GM12878 (cell line): ENCODE measurements around the gene TSGA10.

ENCODE experiments used
- POLR2A ChIP-seq: IDR thresholded peaks from 2 replicates; pipeline ENCODE4 v1.6.1; 2011; ENCODE audit warnings: low read depth, mild to moderate bottlenecking, low read length
- SMAD1 ChIP-seq: fragments of 450-650 bp; IDR thresholded peaks from 2 replicates; pipeline ENCODE4 v1.6.1; 2018; ENCODE audit warnings: mild to moderate bottlenecking, low read depth; ENCODE audit not compliant: partially characterized antibody
- TF ChIP-seq, protein P1 (sequence below), 3 experiments: IDR thresholded peaks in 2 of 3; conservative IDR thresholded peaks in 1 of 3; 2 replicates each; pipeline ENCODE4 v1.5.1; 2011; ENCODE audit warnings: low read depth in 3 of 3, low read length in 3 of 3, mild to moderate bottlenecking in 3 of 3, control low read depth in 2 of 3, moderate library complexity in 2 of 3, inconsistent platforms in 1 of 3, mixed read lengths in 1 of 3; ENCODE audit not compliant: control insufficient read depth in 2 of 3, insufficient read depth in 1 of 3; ENCODE audit errors: extremely low read depth in 1 of 3
- TF ChIP-seq, protein P2 (sequence below): fragments of 450-650 bp; IDR thresholded peaks from 2 replicates; pipeline ENCODE4 v1.6.1; 2017; ENCODE audit warnings: mild to moderate bottlenecking, moderate library complexity

GRCh38 chr2:99152199-99152895 is 2.4 kb downstream of the TSGA10 start:
- TF ChIP-seq, protein P1, sequence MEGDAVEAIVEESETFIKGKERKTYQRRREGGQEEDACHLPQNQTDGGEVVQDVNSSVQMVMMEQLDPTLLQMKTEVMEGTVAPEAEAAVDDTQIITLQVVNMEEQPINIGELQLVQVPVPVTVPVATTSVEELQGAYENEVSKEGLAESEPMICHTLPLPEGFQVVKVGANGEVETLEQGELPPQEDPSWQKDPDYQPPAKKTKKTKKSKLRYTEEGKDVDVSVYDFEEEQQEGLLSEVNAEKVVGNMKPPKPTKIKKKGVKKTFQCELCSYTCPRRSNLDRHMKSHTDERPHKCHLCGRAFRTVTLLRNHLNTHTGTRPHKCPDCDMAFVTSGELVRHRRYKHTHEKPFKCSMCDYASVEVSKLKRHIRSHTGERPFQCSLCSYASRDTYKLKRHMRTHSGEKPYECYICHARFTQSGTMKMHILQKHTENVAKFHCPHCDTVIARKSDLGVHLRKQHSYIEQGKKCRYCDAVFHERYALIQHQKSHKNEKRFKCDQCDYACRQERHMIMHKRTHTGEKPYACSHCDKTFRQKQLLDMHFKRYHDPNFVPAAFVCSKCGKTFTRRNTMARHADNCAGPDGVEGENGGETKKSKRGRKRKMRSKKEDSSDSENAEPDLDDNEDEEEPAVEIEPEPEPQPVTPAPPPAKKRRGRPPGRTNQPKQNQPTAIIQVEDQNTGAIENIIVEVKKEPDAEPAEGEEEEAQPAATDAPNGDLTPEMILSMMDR (IDR thresholded peaks at IDR 0.05 in 2 of 3, conservative IDR thresholded peaks at IDR 0.05 in 1 of 3; ENCODE audit: control insufficient read depth in 2 of 3, extremely low read depth in 1 of 3, insufficient read depth in 1 of 3, low read depth in 3 of 3, low read length in 3 of 3): no peak
- TF ChIP-seq POLR2A (no peak), SMAD1 (no peak)
- TF ChIP-seq, protein P2, sequence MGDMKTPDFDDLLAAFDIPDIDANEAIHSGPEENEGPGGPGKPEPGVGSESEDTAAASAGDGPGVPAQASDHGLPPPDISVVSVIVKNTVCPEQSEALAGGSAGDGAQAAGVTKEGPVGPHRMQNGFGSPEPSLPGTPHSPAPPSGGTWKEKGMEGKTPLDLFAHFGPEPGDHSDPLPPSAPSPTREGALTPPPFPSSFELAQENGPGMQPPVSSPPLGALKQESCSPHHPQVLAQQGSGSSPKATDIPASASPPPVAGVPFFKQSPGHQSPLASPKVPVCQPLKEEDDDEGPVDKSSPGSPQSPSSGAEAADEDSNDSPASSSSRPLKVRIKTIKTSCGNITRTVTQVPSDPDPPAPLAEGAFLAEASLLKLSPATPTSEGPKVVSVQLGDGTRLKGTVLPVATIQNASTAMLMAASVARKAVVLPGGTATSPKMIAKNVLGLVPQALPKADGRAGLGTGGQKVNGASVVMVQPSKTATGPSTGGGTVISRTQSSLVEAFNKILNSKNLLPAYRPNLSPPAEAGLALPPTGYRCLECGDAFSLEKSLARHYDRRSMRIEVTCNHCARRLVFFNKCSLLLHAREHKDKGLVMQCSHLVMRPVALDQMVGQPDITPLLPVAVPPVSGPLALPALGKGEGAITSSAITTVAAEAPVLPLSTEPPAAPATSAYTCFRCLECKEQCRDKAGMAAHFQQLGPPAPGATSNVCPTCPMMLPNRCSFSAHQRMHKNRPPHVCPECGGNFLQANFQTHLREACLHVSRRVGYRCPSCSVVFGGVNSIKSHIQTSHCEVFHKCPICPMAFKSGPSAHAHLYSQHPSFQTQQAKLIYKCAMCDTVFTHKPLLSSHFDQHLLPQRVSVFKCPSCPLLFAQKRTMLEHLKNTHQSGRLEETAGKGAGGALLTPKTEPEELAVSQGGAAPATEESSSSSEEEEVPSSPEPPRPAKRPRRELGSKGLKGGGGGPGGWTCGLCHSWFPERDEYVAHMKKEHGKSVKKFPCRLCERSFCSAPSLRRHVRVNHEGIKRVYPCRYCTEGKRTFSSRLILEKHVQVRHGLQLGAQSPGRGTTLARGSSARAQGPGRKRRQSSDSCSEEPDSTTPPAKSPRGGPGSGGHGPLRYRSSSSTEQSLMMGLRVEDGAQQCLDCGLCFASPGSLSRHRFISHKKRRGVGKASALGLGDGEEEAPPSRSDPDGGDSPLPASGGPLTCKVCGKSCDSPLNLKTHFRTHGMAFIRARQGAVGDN: no peak
